H1 (cell line): ENCODE measurements around the gene RNGTT. TPM values are rescaled to one million over a fixed set of nuclear protein-coding genes. Genes with fewer than 3 reads are reported as not detected.

ENCODE experiments used
- BACH1 ChIP-seq: IDR thresholded peaks from 2 replicates; pipeline ENCODE4 v1.6.1; 2012; ENCODE audit warnings: low read length, improper control_type of control experiment
- RFX5 ChIP-seq: IDR thresholded peaks from 2 replicates; pipeline ENCODE4 v1.6.1; 2011; ENCODE audit warnings: low read depth, low read length, improper control_type of control experiment, borderline replicate concordance
- SAP30 ChIP-seq: fragments of 300-600 bp; sonication (generic); IDR thresholded peaks from 2 replicates; pipeline ENCODE4 v1.7.1; 2012; ENCODE audit warnings: low read length, moderate library complexity, mild to moderate bottlenecking, inconsistent platforms; ENCODE audit not compliant: insufficient read depth, insufficient replicate concordance
- YY1 ChIP-seq: IDR thresholded peaks from 2 replicates; pipeline ENCODE4 v1.6.1; 2011; ENCODE audit warnings: low read depth, mild to moderate bottlenecking, low read length
- polyA plus RNA-seq, 7 experiments: library from polyadenylated mRNA; depleted of rRNA in 3 of 7; stranded (reverse) in 5 of 7; unstranded in 2 of 7; fragments of >200 nt in 5 of 7; fragments of 200-250 nt in 2 of 7; gene quantifications; 1 replicate in 5 of 7; 2 replicates in 1 of 7; 4 replicates in 1 of 7; pipeline versions ENCODE4 v1.2.1 to v1.2.3, GENCODE V29; 2011 to 2013; ENCODE audit warnings: missing spikeins in 2 of 7, mixed read lengths in 2 of 7
- total RNA-seq: library from RNA; stranded (reverse); fragmentation: NEBNext Ultra II Directional; extraction: Animal tissue kit (Norgen Biotek cat#: 25700); gene quantifications from 2 replicates; pipeline ENCODE4 v1.2.1, GENCODE V29; 2021

The RNGTT gene
- total and polyA plus RNA-seq, 2 of the 8 experiments (the other 6 are each of a cell fraction or from before 2014, with no cell fraction given) = 3.6 to 21.2 TPM

DNA sequence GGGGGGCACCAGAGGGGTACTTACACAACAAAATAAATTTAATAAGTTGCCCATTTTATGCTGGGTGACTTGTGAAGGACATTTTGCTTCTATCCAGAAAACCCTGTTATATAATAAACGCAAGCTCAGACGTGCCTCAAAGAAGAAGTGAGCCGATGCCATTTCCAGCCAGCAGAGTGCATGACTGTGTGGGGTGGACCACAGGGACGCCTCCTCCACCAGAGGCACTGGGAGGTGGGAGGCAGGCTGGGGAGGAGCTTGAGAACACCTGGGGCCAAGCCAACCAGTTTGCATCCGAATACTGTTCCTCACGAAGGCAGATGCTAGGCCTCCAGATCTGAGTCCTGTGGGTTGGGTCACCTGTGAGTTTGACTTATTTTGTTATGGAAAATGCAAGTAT, 363.8 kb downstream of the RNGTT start (continued):
- no peak for TF ChIP-seq RFX5
- no peak for TF ChIP-seq YY1
- no peak for TF ChIP-seq BACH1
- TF ChIP-seq SAP30 = no peak
- TF ChIP-seq, all 59 proteins: peak for 2
